K562 (cell line): ENCODE results near the gene UBL7. TPM values are rescaled to one million over a fixed set of nuclear protein-coding genes. Genes with fewer than 3 reads are reported as not detected.

Experiments
- CBX5 ChIP-seq: IDR thresholded peaks from 2 replicates; pipeline ENCODE4 v1.6.1; 2014; ENCODE audit warnings: low read depth, borderline replicate concordance
- CREM ChIP-seq: IDR thresholded peaks from 2 replicates; pipeline ENCODE4 v1.6.1; 2014; ENCODE audit warnings: antibody characterized with exemption, low read depth
- ELF1 ChIP-seq: fragments of 200-800 bp; sonication (Bioruptor generic); IDR thresholded peaks from 2 replicates; pipeline ENCODE4 v1.6.1; 2016; ENCODE audit warnings: missing genetic modification characterization, missing compliant biosample characterization
- FOXA3 ChIP-seq, 2 experiments: fragments of 450-650 bp in 1 of 2; sonication (generic) in 1 of 2; formaldehyde crosslinking; IDR thresholded peaks in 1 of 2; conservative IDR thresholded peaks in 1 of 2; 2 replicates each; pipeline versions ENCODE4 v1.4.0 to v1.8.0; 2020 to 2022; ENCODE audit warnings: mild to moderate bottlenecking in 2 of 2, missing genetic modification reagents in 1 of 2
- FOXP4 ChIP-seq: sonication (generic); formaldehyde crosslinking; IDR thresholded peaks from 2 replicates; pipeline ENCODE4 v1.8.0; 2022; ENCODE audit warnings: mild to moderate bottlenecking, missing genetic modification reagents, borderline replicate concordance
- GTF2F1 ChIP-seq: IDR thresholded peaks from 2 replicates; pipeline ENCODE4 v1.6.1; 2011; ENCODE audit warnings: low read depth, low read length, improper control_type of control experiment
- HOXB6 ChIP-seq: fragments of 250-450 bp; sonication (Bioruptor Pico); IDR thresholded peaks from 2 replicates; pipeline ENCODE4 v1.5.1; 2022; ENCODE audit warnings: mild to moderate bottlenecking, borderline replicate concordance
- JUND ChIP-seq, 2 experiments: IDR thresholded peaks; 2 replicates in 1 of 2; 3 replicates in 1 of 2; pipeline ENCODE4 v1.6.1; 2011; ENCODE audit warnings: borderline replicate concordance in 2 of 2, low read depth in 2 of 2, low read length in 2 of 2, improper control_type of control experiment in 1 of 2, missing biosample characterization in 1 of 2, missing genetic modification characterization in 1 of 2, missing genetic modification reagents in 1 of 2
- KLF10 ChIP-seq: fragments of 250-450 bp; sonication (Bioruptor Pico); IDR thresholded peaks from 2 replicates; pipeline ENCODE4 v1.6.1; 2021; ENCODE audit warnings: matching md5 sums
- MLLT1 ChIP-seq, 2 experiments: fragments of 450-650 bp; IDR thresholded peaks; 2 replicates each; pipeline ENCODE4 v1.6.1; 2016
- MYNN ChIP-seq, 2 experiments: sonication (generic); formaldehyde crosslinking in 1 of 2; IDR thresholded peaks; 2 replicates each; pipeline versions ENCODE4 v1.5.0 to v1.6.1; 2016 to 2020; ENCODE audit warnings: antibody characterized with exemption in 1 of 2, missing genetic modification reagents in 1 of 2
- ZNF444 ChIP-seq: fragments of 250-450 bp; sonication (Bioruptor Pico); IDR thresholded peaks from 2 replicates; pipeline ENCODE4 v1.4.0; 2020; ENCODE audit warnings: mild to moderate bottlenecking, moderate library complexity
- ZNF639 ChIP-seq, 2 experiments: fragments of 200-800 bp in 1 of 2; sonication (Bioruptor generic) in 1 of 2; sonication (generic) in 1 of 2; formaldehyde crosslinking in 1 of 2; IDR thresholded peaks in 1 of 2; conservative IDR thresholded peaks in 1 of 2; 2 replicates each; pipeline versions ENCODE4 v1.5.0 to v1.6.1; 2016 to 2020; ENCODE audit warnings: missing compliant biosample characterization in 1 of 2, missing genetic modification characterization in 1 of 2, missing genetic modification reagents in 1 of 2
- ZSCAN29 ChIP-seq: fragments of 450-650 bp; IDR thresholded peaks from 2 replicates; pipeline ENCODE4 v1.6.1; 2017
- polyA plus RNA-seq, 8 experiments: library from polyadenylated mRNA; depleted of rRNA in 4 of 8; stranded (reverse) in 5 of 8; unstranded in 3 of 8; fragments of >200 nt; fragmentation: Nextera tagmentation in 2 of 8; fragmentation: Illumina TruSeq in 1 of 8; extraction: Ambion mirVana in 2 of 8; extraction: Trizol in 1 of 8; gene quantifications; 2 replicates each; pipeline versions ENCODE4 v1.2.1 to v1.2.3, GENCODE V29; 2011 to 2014; ENCODE audit warnings: inconsistent platforms in 1 of 8, missing spikeins in 1 of 8
- total RNA-seq, 7 experiments: library from RNA; depleted of rRNA in 6 of 7; stranded (reverse); fragments of >200 nt in 6 of 7; fragmentation: Illumina TruSeq in 2 of 7; extraction: Trizol in 2 of 7; gene quantifications; 2 replicates each; pipeline versions ENCODE4 v1.2.1 to v1.2.3, GENCODE V29; 2011 to 2021; ENCODE audit warnings: low replicate concordance in 1 of 7
- TF ChIP-seq, protein P1 (sequence below): fragments of 250-450 bp; sonication (Bioruptor Pico); IDR thresholded peaks from 2 replicates; pipeline ENCODE4 v1.8.0; 2022; ENCODE audit warnings: moderate library complexity, mild to moderate bottlenecking, inconsistent platforms
- TF ChIP-seq, protein P2 (sequence below): fragments of 450-650 bp; formaldehyde crosslinking; IDR thresholded peaks from 2 replicates; pipeline ENCODE4 v1.4.0; 2020; ENCODE audit warnings: mild to moderate bottlenecking, mixed read lengths

The UBL7 gene
- total and polyA plus RNA-seq, 9 of the 15 experiments (the other 6 are each of a cell fraction or from before 2014, with no cell fraction given), result 19.2 to 63.4 (median 44.9) TPM

GRCh38 chr15:74460871-74461846, at the start of gene UBL7 (continued):
- no peak; a peak in 1 of 4 replicates for TF ChIP-seq ZNF639 (CRISPR knock-in tag; conservative IDR thresholded peaks at IDR 0.05 in 1 of 2, IDR thresholded peaks at IDR 0.05 in 1 of 2)
- peak; percentile 59; the same call in 1 of the 2 replicates for TF ChIP-seq ZSCAN29
- TF ChIP-seq GTF2F1, result peak; percentile 80
- peak; percentile 70 for TF ChIP-seq JUND (IDR thresholded peaks at IDR 0.05; ENCODE audit: borderline replicate concordance, low read depth, low read length)
- TF ChIP-seq JUND (tag; IDR thresholded peaks at IDR 0.05; ENCODE audit: borderline replicate concordance, low read depth, low read length), result peak; percentile 32; the same call in 2 of the 3 replicates
- peak; percentile 57; the same call in 1 of the 2 replicates for TF ChIP-seq MYNN (IDR thresholded peaks at IDR 0.05)
- TF ChIP-seq MYNN (CRISPR knock-in tag; IDR thresholded peaks at IDR 0.05), result no peak
- TF ChIP-seq ZNF444 (CRISPR knock-in tag), result no peak
- TF ChIP-seq, protein P1, sequence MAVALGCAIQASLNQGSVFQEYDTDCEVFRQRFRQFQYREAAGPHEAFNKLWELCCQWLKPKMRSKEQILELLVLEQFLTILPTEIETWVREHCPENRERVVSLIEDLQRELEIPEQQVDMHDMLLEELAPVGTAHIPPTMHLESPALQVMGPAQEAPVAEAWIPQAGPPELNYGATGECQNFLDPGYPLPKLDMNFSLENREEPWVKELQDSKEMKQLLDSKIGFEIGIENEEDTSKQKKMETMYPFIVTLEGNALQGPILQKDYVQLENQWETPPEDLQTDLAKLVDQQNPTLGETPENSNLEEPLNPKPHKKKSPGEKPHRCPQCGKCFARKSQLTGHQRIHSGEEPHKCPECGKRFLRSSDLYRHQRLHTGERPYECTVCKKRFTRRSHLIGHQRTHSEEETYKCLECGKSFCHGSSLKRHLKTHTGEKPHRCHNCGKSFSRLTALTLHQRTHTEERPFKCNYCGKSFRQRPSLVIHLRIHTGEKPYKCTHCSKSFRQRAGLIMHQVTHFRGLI (CRISPR knock-in tag), result no peak
- TF ChIP-seq MLLT1 (IDR thresholded peaks at IDR 0.05), result peak in 1 of 2 experiments; percentile 67; a peak in 2 of 4 replicates
- peak; percentile 84 for TF ChIP-seq CREM
- TF ChIP-seq KLF10 (CRISPR knock-in tag), result no peak
- TF ChIP-seq CBX5, result 0 out of 2 replicates have a peak, but pooled peaks have one; percentile 45
- TF ChIP-seq, protein P2, sequence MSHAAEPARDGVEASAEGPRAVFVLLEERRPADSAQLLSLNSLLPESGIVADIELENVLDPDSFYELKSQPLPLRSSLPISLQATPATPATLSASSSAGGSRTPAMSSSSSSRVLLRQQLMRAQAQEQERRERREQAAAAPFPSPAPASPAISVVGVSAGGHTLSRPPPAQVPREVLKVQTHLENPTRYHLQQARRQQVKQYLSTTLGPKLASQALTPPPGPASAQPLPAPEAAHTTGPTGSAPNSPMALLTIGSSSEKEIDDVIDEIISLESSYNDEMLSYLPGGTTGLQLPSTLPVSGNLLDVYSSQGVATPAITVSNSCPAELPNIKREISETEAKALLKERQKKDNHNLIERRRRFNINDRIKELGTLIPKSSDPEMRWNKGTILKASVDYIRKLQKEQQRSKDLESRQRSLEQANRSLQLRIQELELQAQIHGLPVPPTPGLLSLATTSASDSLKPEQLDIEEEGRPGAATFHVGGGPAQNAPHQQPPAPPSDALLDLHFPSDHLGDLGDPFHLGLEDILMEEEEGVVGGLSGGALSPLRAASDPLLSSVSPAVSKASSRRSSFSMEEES (CRISPR knock-in tag), result no peak
- peak; percentile 49 to 88 for TF ChIP-seq FOXA3 (CRISPR knock-in tag; conservative IDR thresholded peaks at IDR 0.05 in 1 of 2, IDR thresholded peaks at IDR 0.05 in 1 of 2)
- peak; percentile 98 for TF ChIP-seq ELF1
- TF ChIP-seq FOXP4 (CRISPR knock-in tag), result no peak
- TF ChIP-seq HOXB6 (CRISPR knock-in tag), result no peak
